ENCODE results near the gene TFPT. TPM values are rescaled to one million over a fixed set of nuclear protein-coding genes. Genes with fewer than 3 reads are reported as not detected.

The TFPT gene
- total RNA-seq, 3 donors from 2014 or later (not counting 1 experiment from before 2014, with no cell fraction given), result 14.1 to 14.4 (median 14.2) TPM

GRCh38 chr19:54114340-54115108 lies 933 bp downstream of the TFPT start:
- 3% methylated on average over 28 of the region's 28 CpGs for WGBS (ENCODE audit: insufficient coverage)
- Mint-ChIP-seq H3K4me1 (peaks cover 27 to 44% of the 10 kb centered on the region in 2 donors), H3K27ac (peak overlapping the region; percentile 87 to 88), H3K9me3 (no peaks in the 10 kb centered on the region), H3K27me3 (ENCODE audit: low read depth in 2 of 2) (no peaks in the 10 kb centered on the region), H3K36me3 (no peaks in the 10 kb centered on the region), H3K4me3 (peak overlapping the region; percentile 92)
- H3K4me3 ChIP-seq (ENCODE audit: low read length), result peak overlapping the region; percentile 56
- no peaks in the 10 kb centered on the region for H3K27me3 ChIP-seq (ENCODE audit: control insufficient read depth, insufficient read depth, low read length)
- ATAC-seq (no peak), DNase-seq (peak in 1 of 2 donors; percentile 78)
- H3K9me3 ChIP-seq (ENCODE audit: control insufficient read depth, insufficient read depth, low read length), result no peaks in the 10 kb centered on the region
- H3K27ac ChIP-seq (ENCODE audit: low read length), result peak overlapping the region; percentile 67
- peaks cover 24% of the 10 kb centered on the region for H3K4me1 ChIP-seq (ENCODE audit: control insufficient read depth, insufficient read depth, low read length)
- intact Hi-C loops (cut with micrococcal nuclease), result loop anchor here (1.0 kb wide), 4 partner anchors 12 to 76 kb away; partner anchors contain the start of genes CNOT3, LENG1 and NDUFA3
- TF ChIP-seq, protein P1, sequence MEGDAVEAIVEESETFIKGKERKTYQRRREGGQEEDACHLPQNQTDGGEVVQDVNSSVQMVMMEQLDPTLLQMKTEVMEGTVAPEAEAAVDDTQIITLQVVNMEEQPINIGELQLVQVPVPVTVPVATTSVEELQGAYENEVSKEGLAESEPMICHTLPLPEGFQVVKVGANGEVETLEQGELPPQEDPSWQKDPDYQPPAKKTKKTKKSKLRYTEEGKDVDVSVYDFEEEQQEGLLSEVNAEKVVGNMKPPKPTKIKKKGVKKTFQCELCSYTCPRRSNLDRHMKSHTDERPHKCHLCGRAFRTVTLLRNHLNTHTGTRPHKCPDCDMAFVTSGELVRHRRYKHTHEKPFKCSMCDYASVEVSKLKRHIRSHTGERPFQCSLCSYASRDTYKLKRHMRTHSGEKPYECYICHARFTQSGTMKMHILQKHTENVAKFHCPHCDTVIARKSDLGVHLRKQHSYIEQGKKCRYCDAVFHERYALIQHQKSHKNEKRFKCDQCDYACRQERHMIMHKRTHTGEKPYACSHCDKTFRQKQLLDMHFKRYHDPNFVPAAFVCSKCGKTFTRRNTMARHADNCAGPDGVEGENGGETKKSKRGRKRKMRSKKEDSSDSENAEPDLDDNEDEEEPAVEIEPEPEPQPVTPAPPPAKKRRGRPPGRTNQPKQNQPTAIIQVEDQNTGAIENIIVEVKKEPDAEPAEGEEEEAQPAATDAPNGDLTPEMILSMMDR (IDR thresholded peaks at IDR 0.05), result no peak
- peaks cover 23% of the 10 kb centered on the region for H3K36me3 ChIP-seq (ENCODE audit: control insufficient read depth, insufficient read depth, low read length)

DNA sequence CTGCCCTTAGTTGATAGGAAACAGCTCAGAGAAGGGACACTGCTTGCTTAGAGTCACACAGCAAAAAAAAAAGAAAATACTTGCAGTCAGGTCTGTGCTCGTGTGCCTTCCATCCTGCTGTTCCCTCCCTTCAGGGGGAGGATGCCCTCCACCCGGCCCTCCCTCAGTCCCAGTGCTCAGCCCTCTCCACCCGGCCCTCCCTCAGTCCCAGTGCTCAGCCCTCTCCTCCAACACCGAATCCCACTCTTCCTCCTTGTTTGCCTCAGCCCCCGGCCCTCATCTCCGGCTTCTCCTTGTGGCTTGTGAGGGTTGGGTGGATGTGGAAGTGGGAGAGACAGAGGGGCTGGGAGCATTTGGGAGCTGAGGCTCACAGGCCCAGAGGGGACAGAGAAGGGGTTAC lies 5.8 kb downstream of the TFPT start:
- H3K36me3 Mint-ChIP-seq, result no peaks in the 10 kb centered on the region

DNA sequence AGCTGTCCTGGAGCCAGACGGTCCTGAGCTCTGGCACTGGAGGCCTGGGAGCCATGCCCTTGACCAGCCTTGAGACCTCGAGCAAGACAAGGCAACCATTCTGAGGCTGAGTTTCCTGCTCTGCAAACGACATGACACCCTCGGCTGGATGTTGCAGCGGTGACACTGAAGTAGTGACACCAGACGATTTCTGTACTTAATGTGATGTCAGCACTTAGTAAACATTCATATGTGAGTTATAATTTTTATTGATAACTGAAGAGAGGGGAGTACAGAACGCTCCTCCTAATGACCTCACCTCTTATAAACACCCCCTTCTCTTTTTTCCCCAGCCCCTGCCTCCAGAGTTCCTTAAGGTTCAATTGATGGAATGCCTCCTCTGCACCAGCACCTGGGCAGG lies 7.0 kb downstream of the TFPT start:
- 89% methylated on average over 6 of the region's 7 CpGs for WGBS (ENCODE audit: insufficient coverage)
- no peaks in the 10 kb centered on the region for H3K9me3 Mint-ChIP-seq
- Histone ChIP-seq H3K4me1 (ENCODE audit: control insufficient read depth, insufficient read depth, low read length) (peaks cover 2% of the 10 kb centered on the region), H3K27ac (ENCODE audit: low read length) (no peak overlapping the region), H3K9me3 (ENCODE audit: control insufficient read depth, insufficient read depth, low read length) (no peaks in the 10 kb centered on the region), H3K4me3 (ENCODE audit: low read length) (no peak overlapping the region), H3K36me3 (ENCODE audit: control insufficient read depth, insufficient read depth, low read length) (peaks cover 46% of the 10 kb centered on the region), H3K27me3 (ENCODE audit: control insufficient read depth, insufficient read depth, low read length) (no peaks in the 10 kb centered on the region)
- TF ChIP-seq, protein P1 (IDR thresholded peaks at IDR 0.05), result no peak
- H3K36me3 Mint-ChIP-seq, result no peaks in the 10 kb centered on the region
- intact Hi-C loops (cut with micrococcal nuclease), result no loop called here
- no peak overlapping the region for H3K4me3 Mint-ChIP-seq
- peaks cover 5 to 17% of the 10 kb centered on the region in 2 donors for H3K4me1 Mint-ChIP-seq
- H3K27ac Mint-ChIP-seq, result no peak overlapping the region
- no peaks in the 10 kb centered on the region for H3K27me3 Mint-ChIP-seq (ENCODE audit: low read depth in 2 of 2)
- DNase-seq (no peak), ATAC-seq (no peak)

More for the DNA sequence above, 5.8 kb downstream of the TFPT start:
- H3K4me3 Mint-ChIP-seq, result no peak overlapping the region
- no peaks in the 10 kb centered on the region for H3K9me3 Mint-ChIP-seq
- DNase-seq, result no peak
- H3K4me1 Mint-ChIP-seq, result peaks cover 15 to 26% of the 10 kb centered on the region in 2 donors
- Histone ChIP-seq H3K9me3 (ENCODE audit: control insufficient read depth, insufficient read depth, low read length) (no peaks in the 10 kb centered on the region), H3K27ac (ENCODE audit: low read length) (no peak overlapping the region), H3K4me3 (ENCODE audit: low read length) (no peak overlapping the region), H3K36me3 (ENCODE audit: control insufficient read depth, insufficient read depth, low read length) (peaks cover 46% of the 10 kb centered on the region), H3K4me1 (ENCODE audit: control insufficient read depth, insufficient read depth, low read length) (peaks cover 9% of the 10 kb centered on the region), H3K27me3 (ENCODE audit: control insufficient read depth, insufficient read depth, low read length) (no peaks in the 10 kb centered on the region)
- WGBS (ENCODE audit: insufficient coverage), result 93% methylated on average over 5 of the region's 6 CpGs
- H3K27ac Mint-ChIP-seq, result no peak overlapping the region
- no peaks in the 10 kb centered on the region for H3K27me3 Mint-ChIP-seq (ENCODE audit: low read depth in 2 of 2)
- intact Hi-C loops (cut with micrococcal nuclease), result no loop called here
- TF ChIP-seq, protein P1 (IDR thresholded peaks at IDR 0.05), result no peak
- no peak for ATAC-seq
